Urinary bladder (tissue), 4 donors: ENCODE measurements around the gene AFTPH. TPM values are rescaled to one million over a fixed set of nuclear protein-coding genes. Genes with fewer than 3 reads are reported as not detected.

Experiments used
- DNase-seq: peaks from one replicate; pipeline ENCODE4 v3.0.0-alpha.2; 2015; ENCODE audit errors: extremely low spot score
- H3K27ac ChIP-seq: one replicate; pipeline ENCODE4 v1.5.1; 2013; ENCODE audit warnings: low read depth, mild to moderate bottlenecking, moderate library complexity
- H3K36me3 ChIP-seq: one replicate; pipeline ENCODE4 v1.6.1; 2013; ENCODE audit warnings: mild to moderate bottlenecking, moderate library complexity; ENCODE audit not compliant: insufficient read depth
- H3K4me1 ChIP-seq: one replicate; pipeline ENCODE4 v1.6.1; 2013; ENCODE audit warnings: mild to moderate bottlenecking, moderate library complexity; ENCODE audit not compliant: insufficient read depth
- H3K4me3 ChIP-seq: one replicate; pipeline ENCODE4 v1.5.1; 2013; ENCODE audit warnings: low read depth, low read length
- WGBS: extraction: QIAGEN DNeasy Blood & Tissue Kit; methylation state at CpG from one replicate; pipeline ENCODE4 v1.1.7; 2013; 5-methylcytosine and 5-hydroxymethylcytosine counted together
- polyA plus RNA-seq: library from polyadenylated mRNA; stranded (reverse); fragments of 200-250 nt; gene quantifications from one replicate; pipeline ENCODE4 v1.2.3, GENCODE V29; 2013
- total RNA-seq: library from RNA; depleted of rRNA; stranded (reverse); fragments of >200 nt; gene quantifications from one replicate; pipeline ENCODE4 v1.2.3, GENCODE V29; 2014
- donor health status: healthy with polysubstance abuse.
- donor health status: healthy.

Gene AFTPH
- total and polyA plus RNA-seq, 2 donors: 20.6 to 60.1 TPM

- no peak for DNase-seq
- Histone ChIP-seq H3K4me1 (no peaks in the 10 kb centered on the region), H3K4me3 (no peak overlapping the region), H3K27ac (no peak overlapping the region), H3K36me3 (no peaks in the 10 kb centered on the region)
- WGBS: 97% methylated on average over 7 of the region's 7 CpGs
Observed at GRCh38 chr2:64568836-64569235, 44.7 kb downstream of the AFTPH start.

DNA sequence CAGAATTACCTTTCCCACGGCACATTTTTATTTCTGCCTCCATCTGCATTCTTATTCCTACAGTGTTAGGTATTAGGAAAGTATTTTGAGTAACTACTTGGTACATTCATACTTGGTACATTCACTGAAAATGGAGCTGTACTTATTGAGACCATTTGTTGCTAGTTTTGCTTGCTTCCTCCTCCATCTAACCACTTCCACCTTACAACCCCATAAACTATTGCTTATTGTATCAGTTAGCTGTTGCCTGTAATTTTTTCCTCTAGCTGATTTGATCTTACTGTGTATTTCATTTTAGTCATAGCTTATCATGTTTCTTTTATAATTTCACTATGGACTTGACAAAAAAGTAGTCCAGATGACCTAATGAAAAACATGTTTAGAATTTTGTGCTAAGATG lies 50.7 kb downstream of the AFTPH start:
- H3K4me1 ChIP-seq: no peaks in the 10 kb centered on the region
- H3K4me3 ChIP-seq: no peak overlapping the region
- no peak for DNase-seq
- WGBS: 90% methylated on average over 1 of the region's 1 CpG
- no peak overlapping the region for H3K27ac ChIP-seq
- peaks cover 2% of the 10 kb centered on the region for H3K36me3 ChIP-seq

- H3K4me3 ChIP-seq: no peak overlapping the region
- H3K4me1 ChIP-seq: no peaks in the 10 kb centered on the region
- 90% methylated on average over 2 of the region's 2 CpGs for WGBS
- H3K27ac ChIP-seq: no peak overlapping the region
- H3K36me3 ChIP-seq: peaks cover 2% of the 10 kb centered on the region
- no peak for DNase-seq
Observed at GRCh38 chr2:64581018-64581417, 56.9 kb downstream of the AFTPH start.

DNA sequence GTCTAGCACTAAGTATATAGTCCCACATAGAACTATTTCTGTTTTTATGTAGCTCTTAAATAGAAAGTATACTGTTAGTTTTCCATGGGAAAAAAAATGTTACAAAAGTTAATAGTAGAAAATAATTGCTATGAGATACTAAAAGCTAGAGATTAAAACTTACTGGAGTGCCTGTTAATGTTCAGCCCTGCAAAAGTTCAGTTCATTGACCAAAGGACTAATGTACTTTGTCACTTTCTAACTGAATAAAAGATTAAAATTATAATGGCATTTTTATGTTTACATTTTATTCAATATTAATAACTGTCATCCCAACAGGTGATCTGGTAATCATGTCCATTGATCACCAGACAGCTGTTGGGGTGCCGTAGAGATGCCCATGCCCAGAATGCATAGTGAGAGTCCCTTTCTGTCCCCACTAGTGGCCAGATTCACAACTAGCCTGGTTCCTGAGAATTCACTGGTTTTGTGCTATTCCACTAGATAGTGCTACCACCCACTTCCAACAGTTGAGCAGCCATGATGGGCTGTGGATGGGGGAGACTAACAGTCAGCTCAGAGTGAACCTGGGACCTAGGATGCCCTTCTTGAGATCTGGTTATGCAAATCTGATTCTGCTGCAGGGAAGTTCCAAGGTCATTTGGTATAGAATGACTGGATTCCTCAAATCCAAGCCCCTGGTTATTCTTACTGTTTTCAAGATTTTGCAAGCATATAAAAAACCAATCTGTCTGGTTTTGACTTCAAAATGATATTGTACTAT lies 57.8 kb downstream of the AFTPH start:
- Histone ChIP-seq H3K4me3 (no peak overlapping the region), H3K4me1 (no peaks in the 10 kb centered on the region), H3K27ac (no peak overlapping the region), H3K36me3 (peaks cover 2% of the 10 kb centered on the region)
- DNase-seq: no peak
- 97% methylated on average over 1 of the region's 1 CpG for WGBS

DNA sequence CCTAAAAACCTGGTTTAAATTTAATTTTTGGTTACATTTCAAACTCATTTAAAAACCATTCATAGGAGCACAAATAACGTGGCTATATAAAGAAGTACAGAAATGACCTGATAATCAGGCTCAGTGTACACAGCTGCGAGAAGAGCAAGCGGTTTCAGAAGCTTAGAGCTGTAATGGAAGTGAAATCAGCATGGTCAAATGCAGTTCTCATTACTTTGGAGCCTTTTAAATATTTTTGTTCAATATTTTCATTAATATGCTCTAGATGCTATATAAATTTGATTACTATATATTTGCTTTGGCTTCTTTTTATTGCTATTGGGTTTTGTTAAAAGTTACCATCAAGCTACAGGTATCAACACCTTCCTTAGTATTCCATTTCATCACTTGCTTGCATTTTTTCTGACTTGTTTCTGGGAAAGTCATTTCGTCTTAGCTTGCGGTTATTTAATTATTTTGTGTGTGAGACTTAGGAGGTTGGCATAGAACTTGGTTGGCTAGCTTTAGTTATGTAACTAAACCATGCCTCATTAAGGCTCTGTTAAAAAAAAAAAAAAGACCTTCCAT lies 58.7 kb downstream of the AFTPH start:
- peaks cover 2% of the 10 kb centered on the region for H3K36me3 ChIP-seq
- no peak overlapping the region for H3K4me3 ChIP-seq
- DNase-seq: no peak
- no peaks in the 10 kb centered on the region for H3K4me1 ChIP-seq
- no peak overlapping the region for H3K27ac ChIP-seq
- 85% methylated on average over 5 of the region's 5 CpGs for WGBS

DNA sequence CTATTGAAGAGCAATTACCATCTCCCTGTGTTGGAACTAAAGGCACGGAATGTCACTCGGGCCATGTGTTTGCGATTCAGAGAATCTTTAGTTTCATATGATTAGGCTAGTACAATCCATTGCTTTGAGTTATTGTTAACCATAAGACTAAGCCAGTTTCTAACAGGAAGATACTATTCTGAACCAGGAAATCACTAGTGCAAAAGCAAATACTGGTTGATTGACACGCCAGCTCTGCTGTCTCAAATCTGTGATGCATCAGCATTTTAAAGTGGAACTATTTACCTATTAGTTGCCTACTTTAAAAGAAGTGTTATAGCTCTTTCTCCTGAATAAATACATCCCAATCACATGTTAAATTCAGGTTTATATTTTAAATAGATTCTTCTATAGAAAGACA lies 61.9 kb downstream of the AFTPH start:
- H3K4me1 ChIP-seq: no peaks in the 10 kb centered on the region
- H3K4me3 ChIP-seq: no peak overlapping the region
- H3K36me3 ChIP-seq: no peaks in the 10 kb centered on the region
- 91% methylated on average over 4 of the region's 4 CpGs for WGBS
- DNase-seq: no peak
- H3K27ac ChIP-seq: no peak overlapping the region

- DNase-seq: no peak
- no peaks in the 10 kb centered on the region for H3K36me3 ChIP-seq
- no peaks in the 10 kb centered on the region for H3K4me1 ChIP-seq
- WGBS: 58% methylated on average over 6 of the region's 6 CpGs
- no peak overlapping the region for H3K27ac ChIP-seq
- no peak overlapping the region for H3K4me3 ChIP-seq
Observed at GRCh38 chr2:64586883-64587481, 62.9 kb downstream of the AFTPH start.

- no peaks in the 10 kb centered on the region for H3K36me3 ChIP-seq
Observed at GRCh38 chr2:64587561-64587960, 63.4 kb downstream of the AFTPH start.

GRCh38 chr2:64591188-64591587 lies 67.1 kb downstream of the AFTPH start:
- DNase-seq: no peak
- Histone ChIP-seq H3K4me3 (no peak overlapping the region), H3K36me3 (no peaks in the 10 kb centered on the region), H3K27ac (no peak overlapping the region), H3K4me1 (no peaks in the 10 kb centered on the region)
- WGBS: 93% methylated on average over 4 of the region's 4 CpGs

More at GRCh38 chr2:64587561-64587960, 63.4 kb downstream of the AFTPH start:
- H3K4me3 ChIP-seq: no peak overlapping the region
- DNase-seq: no peak
- H3K27ac ChIP-seq: no peak overlapping the region
- H3K4me1 ChIP-seq: no peaks in the 10 kb centered on the region

- Histone ChIP-seq H3K27ac (no peak overlapping the region), H3K36me3 (no peaks in the 10 kb centered on the region), H3K4me1 (no peaks in the 10 kb centered on the region), H3K4me3 (no peak overlapping the region)
- DNase-seq: no peak
- WGBS: 91% methylated on average over 4 of the region's 4 CpGs
Observed at GRCh38 chr2:64593035-64593655, 69.0 kb downstream of the AFTPH start.

DNA sequence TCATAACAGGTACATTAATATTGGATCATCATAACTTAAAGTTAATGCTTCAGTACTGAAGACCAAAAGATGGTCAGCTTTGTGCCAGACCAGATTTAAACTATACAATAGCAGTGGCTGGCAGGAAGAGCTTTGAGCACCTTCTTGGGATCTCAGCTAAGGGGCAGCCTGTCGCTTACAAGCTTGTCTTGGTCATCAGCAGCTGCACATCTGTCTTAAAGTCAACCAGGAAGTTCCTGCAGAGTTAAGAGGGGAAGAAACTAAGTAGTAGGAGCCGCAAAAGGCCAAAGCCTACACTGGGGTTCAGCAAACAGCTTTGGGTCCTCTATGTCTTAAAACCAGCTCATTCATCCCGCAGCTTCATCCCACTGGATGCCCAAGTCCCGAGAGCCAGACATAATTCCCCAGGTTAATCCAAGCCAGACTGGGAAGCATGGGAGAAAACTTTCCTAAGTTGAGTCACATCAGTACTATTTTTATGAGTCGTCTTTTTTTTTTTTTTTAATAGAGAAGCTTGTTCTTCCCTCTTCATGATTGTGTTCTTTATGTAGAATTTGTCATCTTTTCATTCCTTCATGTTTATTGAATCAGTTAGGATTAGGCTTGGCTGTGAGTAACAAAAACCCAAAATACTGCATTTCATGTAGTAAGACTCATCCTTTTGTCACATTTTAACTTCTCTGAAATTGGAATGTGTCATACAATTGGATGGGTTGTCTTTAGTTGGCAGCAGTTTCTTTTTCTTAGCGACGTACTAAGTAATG lies 70.3 kb downstream of the AFTPH start:
- H3K4me3 ChIP-seq: no peak overlapping the region
- 79% methylated on average over 7 of the region's 7 CpGs for WGBS

GRCh38 chr2:64595397-64596176 lies 71.5 kb downstream of the AFTPH start:
- Histone ChIP-seq H3K27ac (no peak overlapping the region), H3K36me3 (no peaks in the 10 kb centered on the region), H3K4me3 (no peak overlapping the region), H3K4me1 (no peaks in the 10 kb centered on the region)
- WGBS: 50% methylated on average over 4 of the region's 4 CpGs
- DNase-seq: no peak

More for the DNA sequence above, 70.3 kb downstream of the AFTPH start:
- Histone ChIP-seq H3K36me3 (no peaks in the 10 kb centered on the region), H3K4me1 (no peaks in the 10 kb centered on the region), H3K27ac (no peak overlapping the region)
- DNase-seq: no peak

- DNase-seq: no peak
- Histone ChIP-seq H3K4me3 (no peak overlapping the region), H3K27ac (no peak overlapping the region), H3K36me3 (no peaks in the 10 kb centered on the region), H3K4me1 (no peaks in the 10 kb centered on the region)
- WGBS: 97% methylated on average over 6 of the region's 6 CpGs
Observed at GRCh38 chr2:64598226-64598625, 74.1 kb downstream of the AFTPH start.
